ENCODE measurements around the gene ADAMTS12. TPM values are rescaled to one million over a fixed set of nuclear protein-coding genes. Genes with fewer than 3 reads are reported as not detected.

The ADAMTS12 gene
- total RNA-seq, 1 experiment from 2014 or later = 6.2 TPM

DNA sequence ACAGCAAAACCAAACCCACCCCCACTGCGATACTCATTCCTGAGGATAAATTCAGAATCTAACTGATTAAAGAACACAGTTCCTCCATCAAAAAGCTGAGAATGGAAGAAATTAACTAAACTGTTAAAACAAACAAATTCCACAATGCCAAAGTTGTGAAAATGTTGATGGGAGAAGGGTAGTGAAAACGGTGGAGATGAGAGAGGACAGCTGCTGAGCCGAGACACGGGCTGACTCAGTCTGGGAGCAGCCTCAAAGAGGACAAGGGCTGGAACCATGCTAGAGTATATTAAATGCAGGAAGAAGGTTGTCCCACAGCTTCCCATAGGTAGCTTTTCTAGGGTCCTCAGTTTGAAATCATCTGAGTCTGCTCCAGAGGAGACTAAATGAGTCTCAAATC lies 14.3 kb downstream of the ADAMTS12 start:
- H3K79me2 ChIP-seq (ENCODE audit: insufficient read depth, low read length) = no peaks in the 10 kb centered on the region; the same call in 1 of the 2 replicates
- no CpG with 5 or more reads among the region's 4 CpGs for WGBS (ENCODE audit: extremely low coverage, insufficient read length, low lambda C conversion rate)
- peaks cover 14% of the 10 kb centered on the region in 2 experiments; a peak in 4 of 5 replicates for H3K9me3 Mint-ChIP-seq

More for the DNA sequence above, 14.3 kb downstream of the ADAMTS12 start:
- no peak overlapping the region for H2AFZ ChIP-seq (ENCODE audit: low read length)
- H2BK5ac ChIP-seq (ENCODE audit: insufficient read length, low read length) = no peak overlapping the region
- H3K4me2 ChIP-seq (ENCODE audit: insufficient read depth, insufficient read length, low read length) = no peak overlapping the region
- no peak overlapping the region for H2AK5ac ChIP-seq (ENCODE audit: insufficient read length, low read length)
- no peak overlapping the region for H3K9ac ChIP-seq (ENCODE audit: extremely low read depth, insufficient read length, low read length)
- no peak overlapping the region for H3K4ac ChIP-seq (ENCODE audit: low read depth, low read length)
- peaks cover 16 to 43% (median 30%) of the 10 kb centered on the region in 3 experiments for H3K36me3 Mint-ChIP-seq (ENCODE audit: insufficient read depth in 1 of 3, low read depth in 3 of 3)
- H3K4me3 Mint-ChIP-seq = no peak overlapping the region
- no peak overlapping the region for H3T11ph ChIP-seq (ENCODE audit: low read length)
- no peak overlapping the region for H2BK120ac ChIP-seq (ENCODE audit: low read depth, low read length, poor library complexity, severe bottlenecking)
- H3K27ac ChIP-seq (ENCODE audit: insufficient read length, low read depth, low read length) = no peak overlapping the region
- H3K23me2 ChIP-seq (ENCODE audit: insufficient read length, low read depth, low read length, poor library complexity, severe bottlenecking) = no peaks in the 10 kb centered on the region
- no peaks in the 10 kb centered on the region for H3K27me3 Mint-ChIP-seq (ENCODE audit: low read depth)
- no peak overlapping the region for H2BK20ac ChIP-seq (ENCODE audit: low read depth, low read length, poor library complexity, severe bottlenecking)
- no peak overlapping the region for H2BK15ac ChIP-seq (ENCODE audit: low read depth, low read length)
- no peak overlapping the region for H3K23ac ChIP-seq (ENCODE audit: insufficient read length, low read depth, low read length)
- no peaks in the 10 kb centered on the region for H3K4me1 ChIP-seq (ENCODE audit: insufficient read depth, low read length)
- no peak overlapping the region for H2BK12ac ChIP-seq (ENCODE audit: insufficient read length, low read depth, low read length)
- no peaks in the 10 kb centered on the region for H4K20me1 ChIP-seq (ENCODE audit: control insufficient read depth, insufficient read depth, insufficient read length)
- H3K56ac ChIP-seq (ENCODE audit: insufficient read length, low read depth, low read length) = no peak overlapping the region
- no peak overlapping the region for H4K8ac ChIP-seq (replicated peaks; ENCODE audit: insufficient read length, low read depth, low read length)
- H3K9me3 ChIP-seq (ENCODE audit: control insufficient read depth, low read depth, low read length) = no peaks in the 10 kb centered on the region
- TF ChIP-seq CTCF (conservative IDR thresholded peaks at IDR 0.05) = no peak
- H4K91ac ChIP-seq (ENCODE audit: insufficient read length, low read depth, low read length) = no peak overlapping the region
- H3K18ac ChIP-seq (ENCODE audit: insufficient read length, low read depth, low read length) = no peak overlapping the region
- H3K79me1 ChIP-seq (ENCODE audit: insufficient read depth, low read depth, low read length, poor library complexity, severe bottlenecking) = no peaks in the 10 kb centered on the region
- no peak overlapping the region for H4K5ac ChIP-seq (ENCODE audit: insufficient read length, low read depth, low read length)
- H3K27me3 ChIP-seq (ENCODE audit: insufficient read depth, low read length) = no peaks in the 10 kb centered on the region
- no peak overlapping the region for H3K14ac ChIP-seq (ENCODE audit: insufficient read depth, low read length)
- H3K27ac Mint-ChIP-seq = no peak overlapping the region
- H3K4me1 Mint-ChIP-seq = peaks cover 6% of the 10 kb centered on the region in 2 experiments
- no peak for DNase-seq

Measured in H9 (cell line).